GM12875 (cell line): ENCODE results near the gene ATXN3.

Source experiments
- H3K4me3 ChIP-seq: one replicate; pipeline ENCODE4 v1.5.1; 2011; ENCODE audit warnings: low read depth, low read length, control low read depth
- TF ChIP-seq, protein P1 (sequence below): IDR thresholded peaks from 2 replicates; pipeline ENCODE4 v1.5.1; 2011; ENCODE audit warnings: low read depth, mild to moderate bottlenecking, control low read depth, inconsistent platforms, low read length, moderate library complexity, borderline replicate concordance; ENCODE audit not compliant: insufficient read depth

ATXN3 gene

GRCh38 chr14:92134456-92134855 lies 28.1 kb upstream of the ATXN3 start:
- TF ChIP-seq, protein P1, sequence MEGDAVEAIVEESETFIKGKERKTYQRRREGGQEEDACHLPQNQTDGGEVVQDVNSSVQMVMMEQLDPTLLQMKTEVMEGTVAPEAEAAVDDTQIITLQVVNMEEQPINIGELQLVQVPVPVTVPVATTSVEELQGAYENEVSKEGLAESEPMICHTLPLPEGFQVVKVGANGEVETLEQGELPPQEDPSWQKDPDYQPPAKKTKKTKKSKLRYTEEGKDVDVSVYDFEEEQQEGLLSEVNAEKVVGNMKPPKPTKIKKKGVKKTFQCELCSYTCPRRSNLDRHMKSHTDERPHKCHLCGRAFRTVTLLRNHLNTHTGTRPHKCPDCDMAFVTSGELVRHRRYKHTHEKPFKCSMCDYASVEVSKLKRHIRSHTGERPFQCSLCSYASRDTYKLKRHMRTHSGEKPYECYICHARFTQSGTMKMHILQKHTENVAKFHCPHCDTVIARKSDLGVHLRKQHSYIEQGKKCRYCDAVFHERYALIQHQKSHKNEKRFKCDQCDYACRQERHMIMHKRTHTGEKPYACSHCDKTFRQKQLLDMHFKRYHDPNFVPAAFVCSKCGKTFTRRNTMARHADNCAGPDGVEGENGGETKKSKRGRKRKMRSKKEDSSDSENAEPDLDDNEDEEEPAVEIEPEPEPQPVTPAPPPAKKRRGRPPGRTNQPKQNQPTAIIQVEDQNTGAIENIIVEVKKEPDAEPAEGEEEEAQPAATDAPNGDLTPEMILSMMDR = no peak

GRCh38 chr14:92122761-92123160 lies 16.4 kb upstream of the ATXN3 start:
- TF ChIP-seq, protein P1 = no peak
- peak overlapping the region; percentile 99 for H3K4me3 ChIP-seq

More at GRCh38 chr14:92134456-92134855, 28.1 kb upstream of the ATXN3 start:
- no peak overlapping the region for H3K4me3 ChIP-seq

DNA sequence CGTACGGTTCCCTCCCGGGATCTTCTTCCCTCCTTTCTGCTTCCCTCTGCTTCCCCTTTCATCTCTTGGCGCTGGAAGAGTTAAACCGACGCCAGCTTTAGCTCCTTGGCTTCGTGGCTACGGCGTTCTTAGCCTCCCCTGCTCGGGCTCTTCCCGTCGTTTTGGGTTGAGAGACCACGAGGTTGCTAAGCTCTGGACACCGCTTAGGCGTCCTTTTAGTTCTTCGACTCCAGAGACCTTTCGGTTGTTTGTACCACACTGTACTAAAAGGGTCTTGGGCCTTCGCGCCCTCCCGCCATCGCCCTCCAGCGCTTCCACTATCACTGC lies 15.9 kb upstream of the ATXN3 start:
- TF ChIP-seq, protein P1 = no peak
- H3K4me3 ChIP-seq = peak overlapping the region; percentile 99

GRCh38 chr14:92121670-92122350 lies 15.4 kb upstream of the ATXN3 start, which contains the start of the genes CPSF2 and NDUFB1:
Gene CPSF2, plus strand, starts transcription at chr14:92121969. Its CDS starts 9,016 bp downstream, at chr14:92130985.
Gene NDUFB1, minus strand, starts transcription at chr14:92121706. Its CDS starts 4,069 bp downstream, at chr14:92117637.
- peak within 1 kb of the TSS; percentile 99 for H3K4me3 ChIP-seq
- TF ChIP-seq, protein P1 = no peak

DNA sequence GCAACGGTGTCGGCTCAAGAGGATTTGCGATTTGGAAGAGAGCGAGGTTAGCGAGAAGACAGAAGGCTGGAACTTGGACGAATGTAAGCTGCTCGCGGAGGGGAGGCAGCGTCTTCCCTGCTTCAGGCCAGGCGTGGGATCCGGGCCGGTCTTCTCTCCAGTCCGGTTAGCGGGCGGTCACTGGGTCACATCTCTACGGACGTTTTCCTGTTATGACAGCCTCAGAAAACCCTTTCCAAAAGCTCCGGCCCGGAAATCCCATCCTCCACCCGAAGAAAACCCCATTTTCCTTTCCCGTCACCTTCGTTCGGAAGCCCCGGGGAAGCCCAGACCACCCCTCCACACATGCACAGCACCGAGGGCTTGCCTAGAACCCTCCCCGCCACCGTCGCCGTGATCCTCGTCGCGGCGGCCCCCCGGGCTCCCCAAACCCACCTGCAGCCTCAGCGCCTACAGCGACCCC lies 14.9 kb upstream of the ATXN3 start:
- TF ChIP-seq, protein P1 = no peak
- peak overlapping the region; percentile 99 for H3K4me3 ChIP-seq

DNA sequence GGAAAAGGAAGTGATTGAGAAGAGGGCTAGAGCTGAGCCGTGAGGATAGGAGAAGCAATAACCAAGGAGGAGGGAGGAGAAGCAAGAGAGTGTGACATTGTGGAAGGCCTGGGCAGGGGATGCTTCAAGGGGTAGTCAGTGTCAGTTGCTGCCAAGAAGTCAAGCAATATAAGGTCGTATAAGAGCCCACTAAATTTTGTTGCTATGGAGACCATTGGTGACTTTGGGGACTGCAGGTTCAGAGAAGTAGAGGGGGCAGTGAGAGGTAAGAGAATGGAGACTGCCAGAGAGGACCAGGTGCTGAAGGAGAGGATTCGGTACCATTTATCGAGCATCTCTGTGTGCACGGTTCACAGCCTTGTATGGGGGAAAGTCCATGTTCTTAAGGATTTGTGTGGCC lies 3.1 kb upstream of the ATXN3 start:
- H3K4me3 ChIP-seq = no peak overlapping the region
- TF ChIP-seq, protein P1 = no peak
